GM19395 (cell line): ENCODE data around the gene RALBP1.

Source experiments
- ATAC-seq: cut with Tn5 transposase; IDR thresholded peaks from one replicate; pipeline ENCODE4 v1.9.1; 2021; ENCODE audit warnings: mild to moderate bottlenecking, moderate library complexity; ENCODE audit not compliant: unreplicated experiment

Gene RALBP1

GRCh38 chr18:9507565-9508088 is 32.3 kb downstream of the RALBP1 start:
- ATAC-seq: no peak

- ATAC-seq: no peak
Measured at GRCh38 chr18:9508446-9509025, 33.2 kb downstream of the RALBP1 start.

GRCh38 chr18:9513971-9514512 is 38.7 kb downstream of the RALBP1 start:
- no peak for ATAC-seq

GRCh38 chr18:9516437-9517064 is 41.2 kb downstream of the RALBP1 start:
- ATAC-seq: no peak

GRCh38 chr18:9517869-9518268 is 42.6 kb downstream of the RALBP1 start:
- no peak for ATAC-seq

GRCh38 chr18:9519399-9519798 is 44.1 kb downstream of the RALBP1 start:
- no peak for ATAC-seq

GRCh38 chr18:9520666-9521065 is 45.4 kb downstream of the RALBP1 start:
- no peak for ATAC-seq

- no peak for ATAC-seq
Measured at GRCh38 chr18:9521770-9522169, 46.5 kb downstream of the RALBP1 start.

GRCh38 chr18:9522952-9523351 is 47.6 kb downstream of the RALBP1 start:
- ATAC-seq: no peak

GRCh38 chr18:9526458-9526857 is 51.1 kb downstream of the RALBP1 start:
- ATAC-seq: no peak

- no peak for ATAC-seq
Measured at GRCh38 chr18:9530226-9531009, 55.1 kb downstream of the RALBP1 start.

- no peak for ATAC-seq
Measured at GRCh38 chr18:9531791-9532410, 56.6 kb downstream of the RALBP1 start.

- ATAC-seq: no peak
Measured at GRCh38 chr18:9534844-9535243, 59.5 kb downstream of the RALBP1 start.

GRCh38 chr18:9535430-9535991 is 60.2 kb downstream of the RALBP1 start:
- no peak for ATAC-seq

- ATAC-seq: no peak
Measured at GRCh38 chr18:9536354-9537152, 61.2 kb downstream of the RALBP1 start.

- ATAC-seq: no peak
Measured at GRCh38 chr18:9537677-9538076, 62.4 kb downstream of the RALBP1 start.

- no peak for ATAC-seq
Measured at GRCh38 chr18:9539283-9539682, 64.0 kb downstream of the RALBP1 start.

- no peak for ATAC-seq
Measured at GRCh38 chr18:9539938-9540337, 64.6 kb downstream of the RALBP1 start.

GRCh38 chr18:9542924-9543323 is 67.6 kb downstream of the RALBP1 start:
- ATAC-seq: no peak

- no peak for ATAC-seq
Measured at GRCh38 chr18:9545029-9545428, 69.7 kb downstream of the RALBP1 start.
